ENCODE measurements around the gene TOR1AIP2.

DNA sequence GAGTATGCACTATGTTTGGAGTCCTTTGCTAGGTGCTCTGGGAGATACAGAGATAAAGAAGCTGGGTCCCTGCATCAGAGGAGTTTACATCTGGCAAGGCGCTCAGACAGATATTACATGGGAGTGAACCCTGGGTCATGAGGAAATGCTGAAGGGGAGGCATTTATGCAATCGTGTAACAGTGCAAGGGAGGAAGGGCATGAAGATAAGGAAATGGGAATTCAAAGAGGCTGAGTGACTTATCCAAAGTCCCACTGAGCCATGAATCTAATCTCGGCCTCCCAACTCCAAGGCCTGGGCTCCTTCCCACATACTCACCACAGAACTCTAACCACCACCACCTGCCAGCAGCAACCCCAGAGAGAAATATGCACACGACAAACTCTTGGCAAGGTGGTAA is 82.9 kb downstream of the TOR1AIP2 start:
- TF ChIP-seq, protein P1, sequence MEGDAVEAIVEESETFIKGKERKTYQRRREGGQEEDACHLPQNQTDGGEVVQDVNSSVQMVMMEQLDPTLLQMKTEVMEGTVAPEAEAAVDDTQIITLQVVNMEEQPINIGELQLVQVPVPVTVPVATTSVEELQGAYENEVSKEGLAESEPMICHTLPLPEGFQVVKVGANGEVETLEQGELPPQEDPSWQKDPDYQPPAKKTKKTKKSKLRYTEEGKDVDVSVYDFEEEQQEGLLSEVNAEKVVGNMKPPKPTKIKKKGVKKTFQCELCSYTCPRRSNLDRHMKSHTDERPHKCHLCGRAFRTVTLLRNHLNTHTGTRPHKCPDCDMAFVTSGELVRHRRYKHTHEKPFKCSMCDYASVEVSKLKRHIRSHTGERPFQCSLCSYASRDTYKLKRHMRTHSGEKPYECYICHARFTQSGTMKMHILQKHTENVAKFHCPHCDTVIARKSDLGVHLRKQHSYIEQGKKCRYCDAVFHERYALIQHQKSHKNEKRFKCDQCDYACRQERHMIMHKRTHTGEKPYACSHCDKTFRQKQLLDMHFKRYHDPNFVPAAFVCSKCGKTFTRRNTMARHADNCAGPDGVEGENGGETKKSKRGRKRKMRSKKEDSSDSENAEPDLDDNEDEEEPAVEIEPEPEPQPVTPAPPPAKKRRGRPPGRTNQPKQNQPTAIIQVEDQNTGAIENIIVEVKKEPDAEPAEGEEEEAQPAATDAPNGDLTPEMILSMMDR (IDR thresholded peaks at IDR 0.05; ENCODE audit: borderline replicate concordance, extremely low read depth, low read length, poor library complexity, severe bottlenecking): no peak
- TF ChIP-seq EZH2 (IDR thresholded peaks at IDR 0.05; ENCODE audit: borderline replicate concordance, low read depth, low read length, severe bottlenecking): no peak
